ENCODE measurements around the gene JUP. TPM values are rescaled to one million over a fixed set of nuclear protein-coding genes. Genes with fewer than 3 reads are reported as not detected.
"Not testable (repeated sequence)": the region's sequence is repeated elsewhere in the genome, so short reads cannot be mapped to it uniquely, and the experiment has no call there.

Gene JUP
- total RNA-seq, 3 donors from 2014 or later: 0.86 to 0.98 (median 0.92) TPM

DNA sequence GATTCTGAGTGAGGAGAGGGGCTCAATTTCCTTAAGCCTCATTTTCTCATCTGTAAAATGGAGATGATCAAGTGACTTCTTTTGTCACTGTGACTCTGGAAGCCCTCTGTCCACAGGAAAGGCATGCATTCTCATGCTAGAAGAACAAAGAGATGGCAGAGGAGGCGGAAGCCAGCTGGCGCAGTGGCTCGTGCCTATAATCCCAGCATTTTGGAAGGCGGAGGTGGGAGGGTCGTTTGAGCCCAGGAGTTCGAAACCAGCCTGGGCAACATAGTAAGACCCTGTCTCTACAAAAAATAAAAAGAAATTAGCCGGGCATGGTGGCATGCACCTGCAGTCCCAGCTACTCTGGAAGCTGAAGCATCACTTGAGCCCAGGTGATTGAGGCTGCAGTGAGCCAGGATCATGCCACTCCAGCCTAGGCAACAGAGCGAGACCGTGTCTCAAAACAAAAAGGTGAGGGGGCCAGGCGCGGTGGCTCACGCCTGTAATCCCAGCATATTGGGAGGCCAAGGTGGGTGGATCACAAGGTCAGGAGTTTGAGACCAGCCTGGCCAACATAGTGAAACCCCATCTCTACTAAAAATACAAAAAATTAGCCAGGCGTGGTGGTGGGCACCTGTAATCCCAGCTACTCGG is 10.1 kb downstream of the JUP start:
- H3K27me3 Mint-ChIP-seq (ENCODE audit: low read depth): peaks cover 11% of the 10 kb centered on the region
- H3K4me3 Mint-ChIP-seq; H3K4me1 Mint-ChIP-seq (ENCODE audit: low read depth); H3K9me3 Mint-ChIP-seq; H3K36me3 Mint-ChIP-seq (ENCODE audit: insufficient read depth); ATAC-seq; DNase-seq: not testable (repeated sequence)

DNA sequence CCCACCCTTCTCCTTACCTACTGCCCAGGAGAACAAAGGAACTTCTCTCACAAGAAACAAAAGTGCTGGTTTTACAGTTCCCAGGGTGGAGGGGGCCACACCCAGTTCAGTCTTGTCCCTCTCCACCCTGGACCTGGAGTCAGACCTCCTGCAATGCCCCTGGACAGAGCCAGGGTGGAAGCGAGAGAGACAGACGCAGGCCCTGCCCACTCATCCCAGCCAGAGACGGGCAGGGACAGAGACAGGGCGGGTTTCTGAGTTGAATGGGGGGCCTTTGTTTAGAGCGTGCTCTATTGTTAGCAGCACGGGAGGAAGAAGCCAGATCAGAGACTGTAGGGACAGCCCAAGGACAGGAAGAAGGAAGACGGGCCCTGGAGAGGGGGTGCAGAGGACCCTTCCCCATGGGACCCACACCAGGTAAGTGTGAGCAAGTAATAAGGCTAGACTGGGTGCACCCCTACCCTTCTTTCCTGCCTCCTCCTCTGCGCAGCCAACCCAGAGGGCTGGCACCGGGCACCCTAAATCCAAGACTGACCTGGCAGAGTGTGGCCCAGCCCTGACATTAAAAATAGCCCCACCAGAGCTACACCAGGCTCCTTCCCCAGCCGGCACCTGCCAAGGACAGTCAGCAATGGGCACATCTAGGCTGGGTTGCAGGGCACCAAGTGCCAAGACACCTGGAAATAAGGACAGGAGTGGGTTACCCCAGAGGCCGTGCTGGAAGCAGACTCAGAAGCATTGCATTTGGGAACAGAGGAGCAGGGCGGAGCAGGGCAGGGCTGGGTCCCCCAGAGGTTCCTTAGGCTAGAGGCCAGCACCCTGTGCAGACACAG is 10.9 kb downstream of the JUP start:
- DNase-seq (no peak), ATAC-seq (no peak)
- Mint-ChIP-seq H3K4me3 (no peak overlapping the region), H3K36me3 (ENCODE audit: insufficient read depth) (no peaks in the 10 kb centered on the region), H3K9me3 (no peaks in the 10 kb centered on the region), H3K4me1 (ENCODE audit: low read depth) (no peaks in the 10 kb centered on the region), H3K27me3 (ENCODE audit: low read depth) (peaks cover 11% of the 10 kb centered on the region)

DNA sequence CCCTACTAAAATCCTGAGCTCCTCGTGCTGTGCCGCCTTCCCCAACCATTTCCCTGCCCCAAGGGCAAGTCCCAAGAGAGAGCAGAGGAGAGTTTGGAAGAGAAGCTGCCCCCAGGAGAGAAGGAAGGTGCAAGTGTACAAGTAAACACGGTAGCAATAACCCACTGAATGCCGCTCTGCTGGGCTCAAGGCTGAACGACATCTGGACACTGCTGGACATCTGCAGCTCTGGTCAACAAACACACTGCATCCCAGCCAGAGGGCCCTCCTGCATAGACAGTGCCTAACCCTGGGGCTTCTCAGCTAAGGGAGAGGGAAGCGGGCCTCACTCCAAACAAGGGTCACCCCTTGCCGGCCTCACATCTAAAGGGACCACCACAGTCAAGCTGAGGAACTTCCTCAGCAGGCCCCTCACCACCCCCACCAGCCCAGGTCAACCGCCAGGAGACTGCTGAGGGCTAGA is 12.7 kb downstream of the JUP start:
- ATAC-seq (no peak), DNase-seq (no peak)
- Mint-ChIP-seq H3K9me3 (no peaks in the 10 kb centered on the region), H3K27me3 (ENCODE audit: low read depth) (peaks cover 9% of the 10 kb centered on the region), H3K36me3 (ENCODE audit: insufficient read depth) (no peaks in the 10 kb centered on the region), H3K4me3 (no peak overlapping the region), H3K4me1 (ENCODE audit: low read depth) (no peaks in the 10 kb centered on the region)

GRCh38 chr17:41773190-41773588 is 13.3 kb downstream of the JUP start:
- Mint-ChIP-seq H3K27me3 (ENCODE audit: low read depth) (peaks cover 9% of the 10 kb centered on the region), H3K4me1 (ENCODE audit: low read depth) (no peaks in the 10 kb centered on the region), H3K9me3 (no peaks in the 10 kb centered on the region), H3K36me3 (ENCODE audit: insufficient read depth) (no peaks in the 10 kb centered on the region), H3K4me3 (no peak overlapping the region)
- ATAC-seq: no peak
- no peak for DNase-seq

DNA sequence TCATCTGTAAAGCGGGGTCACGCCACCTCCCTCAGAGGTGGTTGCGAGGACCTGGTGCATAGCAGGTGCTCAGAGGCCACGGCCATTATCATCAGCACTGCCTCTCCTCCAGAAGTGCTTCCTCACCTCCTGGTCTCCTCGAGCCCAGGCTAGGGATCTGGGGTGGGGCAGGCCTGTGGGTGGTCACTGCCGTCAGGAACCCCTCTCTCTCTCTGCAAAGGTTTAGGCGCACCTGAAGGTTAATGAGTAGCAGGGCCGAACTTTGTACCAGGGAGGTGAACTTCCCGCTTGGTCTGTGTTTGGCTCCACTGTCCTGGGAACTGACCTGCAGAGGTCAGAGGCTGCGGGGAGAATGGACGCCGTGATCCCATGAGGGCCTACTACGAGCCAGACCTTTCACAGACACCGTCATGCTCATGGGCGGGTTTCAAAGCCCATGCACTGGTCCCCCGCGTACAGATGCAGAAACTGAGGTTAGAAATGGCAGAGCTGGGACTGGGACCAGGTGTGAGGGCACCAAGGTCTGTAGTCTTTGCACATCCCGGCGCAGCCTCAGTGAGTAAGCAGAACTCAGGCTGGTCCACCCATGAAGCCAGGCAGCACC is 13.8 kb downstream of the JUP start:
- H3K9me3 Mint-ChIP-seq: no peaks in the 10 kb centered on the region
- no peak for ATAC-seq
- H3K4me1 Mint-ChIP-seq (ENCODE audit: low read depth): no peaks in the 10 kb centered on the region

DNA sequence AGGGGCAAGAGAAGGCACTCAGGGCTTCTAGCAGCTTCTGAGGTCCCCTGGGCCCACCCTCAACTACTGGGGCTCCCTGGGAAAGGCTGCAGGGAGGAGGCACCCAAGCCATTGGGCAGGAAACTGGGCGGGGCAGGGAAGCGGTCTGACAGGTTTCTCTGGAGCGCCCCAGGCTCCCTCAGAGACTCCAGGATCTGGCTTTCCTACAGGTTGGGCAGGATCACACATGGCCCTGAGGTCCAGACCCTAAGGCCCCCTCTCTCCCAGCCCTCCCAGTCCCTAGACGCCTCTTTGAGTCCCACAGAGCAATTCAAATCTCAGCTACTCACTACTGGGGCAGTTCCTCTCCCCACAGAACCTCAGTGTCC is 14.3 kb downstream of the JUP start:
- no peak overlapping the region for H3K4me3 Mint-ChIP-seq
- DNase-seq (no peak), ATAC-seq (no peak)
- no peaks in the 10 kb centered on the region for H3K36me3 Mint-ChIP-seq (ENCODE audit: insufficient read depth)
- peaks cover 9% of the 10 kb centered on the region for H3K27me3 Mint-ChIP-seq (ENCODE audit: low read depth)
- no peaks in the 10 kb centered on the region for H3K4me1 Mint-ChIP-seq (ENCODE audit: low read depth)
- no peaks in the 10 kb centered on the region for H3K9me3 Mint-ChIP-seq

More for the DNA sequence above, 13.8 kb downstream of the JUP start:
- Mint-ChIP-seq H3K36me3 (ENCODE audit: insufficient read depth) (no peaks in the 10 kb centered on the region), H3K4me3 (no peak overlapping the region), H3K27me3 (ENCODE audit: low read depth) (peaks cover 9% of the 10 kb centered on the region)
- DNase-seq: no peak

GRCh38 chr17:41771389-41772206 is 14.9 kb downstream of the JUP start:
- ATAC-seq: no peak
- Mint-ChIP-seq H3K27me3 (ENCODE audit: low read depth) (peaks cover 9% of the 10 kb centered on the region), H3K4me3 (no peak overlapping the region)

DNA sequence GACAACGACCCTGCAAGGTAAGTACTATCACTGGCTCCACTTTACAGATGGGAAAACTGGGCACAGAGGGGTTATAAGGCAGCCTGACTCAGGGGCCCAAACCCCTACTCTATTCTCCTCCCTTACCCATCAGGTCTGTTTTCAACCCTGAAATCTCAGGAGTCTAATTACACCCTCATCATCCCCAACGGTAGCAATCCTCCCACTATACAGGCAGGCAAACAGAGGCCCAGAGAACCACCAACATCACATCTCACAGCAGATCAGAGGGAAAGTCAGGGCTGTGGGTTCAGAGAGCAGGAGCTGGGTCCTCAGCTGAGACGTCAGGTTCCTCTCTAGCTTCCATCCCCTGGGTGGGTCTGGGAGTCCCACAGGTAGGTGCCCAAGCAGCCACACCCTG is 16.5 kb downstream of the JUP start:
- peaks cover 5% of the 10 kb centered on the region for H3K27me3 Mint-ChIP-seq (ENCODE audit: low read depth)
- H3K9me3 Mint-ChIP-seq: no peaks in the 10 kb centered on the region
- H3K4me1 Mint-ChIP-seq (ENCODE audit: low read depth): no peaks in the 10 kb centered on the region
- no peak overlapping the region for H3K4me3 Mint-ChIP-seq
- ATAC-seq: no peak
- H3K36me3 Mint-ChIP-seq (ENCODE audit: insufficient read depth): no peaks in the 10 kb centered on the region
- no peak for DNase-seq

More at GRCh38 chr17:41771389-41772206, 14.9 kb downstream of the JUP start:
- Mint-ChIP-seq H3K4me1 (ENCODE audit: low read depth) (no peaks in the 10 kb centered on the region), H3K9me3 (no peaks in the 10 kb centered on the region), H3K36me3 (ENCODE audit: insufficient read depth) (no peaks in the 10 kb centered on the region)
- DNase-seq: no peak

- Mint-ChIP-seq H3K27me3 (ENCODE audit: low read depth) (peaks cover 4% of the 10 kb centered on the region), H3K36me3 (ENCODE audit: insufficient read depth) (no peaks in the 10 kb centered on the region), H3K9me3 (no peaks in the 10 kb centered on the region), H3K4me1 (ENCODE audit: low read depth) (no peaks in the 10 kb centered on the region), H3K4me3 (no peak overlapping the region)
- DNase-seq (no peak), ATAC-seq (no peak)
Measured at GRCh38 chr17:41769346-41769862, 17.1 kb downstream of the JUP start.

DNA sequence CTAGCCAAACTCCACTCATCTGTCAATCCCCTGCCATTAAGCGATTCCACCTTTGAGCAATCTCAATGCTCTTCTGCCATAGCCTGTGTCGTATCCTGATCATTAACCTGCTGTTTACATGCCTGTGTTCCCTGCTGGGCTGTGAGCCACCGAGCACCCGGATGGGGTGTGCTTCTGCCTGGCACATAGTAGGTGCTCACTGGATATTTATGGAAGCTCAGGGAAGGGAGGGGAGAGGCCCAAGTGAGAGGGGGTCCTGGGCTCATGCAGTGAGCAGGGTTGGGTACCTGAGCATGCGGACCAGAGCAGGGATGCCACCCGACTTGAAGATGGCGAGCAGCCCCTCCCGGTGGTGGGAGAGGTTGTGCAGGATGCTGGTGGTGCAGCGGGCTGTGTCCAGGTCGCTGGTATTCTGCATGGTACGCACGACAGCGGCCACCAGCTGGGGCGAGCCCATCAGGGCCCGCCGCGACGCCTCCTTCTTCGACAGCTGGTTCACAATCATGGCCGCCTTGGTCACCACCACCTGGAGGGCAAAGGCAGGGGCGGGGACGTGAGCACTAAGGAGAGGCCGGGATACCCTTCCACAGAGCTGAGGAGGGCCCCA is 17.7 kb downstream of the JUP start:
- H3K4me3 Mint-ChIP-seq: no peak overlapping the region
- no peaks in the 10 kb centered on the region for H3K9me3 Mint-ChIP-seq
- H3K27me3 Mint-ChIP-seq (ENCODE audit: low read depth): peaks cover 4% of the 10 kb centered on the region
- H3K4me1 Mint-ChIP-seq (ENCODE audit: low read depth): no peaks in the 10 kb centered on the region
- H3K36me3 Mint-ChIP-seq (ENCODE audit: insufficient read depth): no peaks in the 10 kb centered on the region
- DNase-seq: no peak
- no peak for ATAC-seq

GRCh38 chr17:41767324-41768042 is 19.0 kb downstream of the JUP start:
- Mint-ChIP-seq H3K27me3 (ENCODE audit: low read depth) (no peaks in the 10 kb centered on the region), H3K4me3 (no peak overlapping the region), H3K4me1 (ENCODE audit: low read depth) (no peaks in the 10 kb centered on the region), H3K36me3 (ENCODE audit: insufficient read depth) (no peaks in the 10 kb centered on the region), H3K9me3 (no peaks in the 10 kb centered on the region)
- DNase-seq (no peak), ATAC-seq (no peak)

GRCh38 chr17:41766135-41766534 is 20.4 kb downstream of the JUP start:
- H3K36me3 Mint-ChIP-seq (ENCODE audit: insufficient read depth): no peaks in the 10 kb centered on the region
- no peak overlapping the region for H3K4me3 Mint-ChIP-seq
- DNase-seq (no peak), ATAC-seq (no peak)
- no peaks in the 10 kb centered on the region for H3K4me1 Mint-ChIP-seq (ENCODE audit: low read depth)
- no peaks in the 10 kb centered on the region for H3K9me3 Mint-ChIP-seq
- no peaks in the 10 kb centered on the region for H3K27me3 Mint-ChIP-seq (ENCODE audit: low read depth)

- ATAC-seq (no peak), DNase-seq (no peak)
- no peaks in the 10 kb centered on the region for H3K9me3 Mint-ChIP-seq
- no peaks in the 10 kb centered on the region for H3K36me3 Mint-ChIP-seq (ENCODE audit: insufficient read depth)
- no peak overlapping the region for H3K4me3 Mint-ChIP-seq
- H3K27me3 Mint-ChIP-seq (ENCODE audit: low read depth): no peaks in the 10 kb centered on the region
- no peaks in the 10 kb centered on the region for H3K4me1 Mint-ChIP-seq (ENCODE audit: low read depth)
Measured at GRCh38 chr17:41763327-41763726, 23.2 kb downstream of the JUP start.

Data from activated T-cell treated with anti-CD3 and anti-CD28 coated beads, Interleukin-2, amount 50 U/mL, for 4 hours (primary cell).